Ovary (tissue), 9 donors: Measurements from ENCODE around the gene LRMDA. TPM values are rescaled to one million over a fixed set of nuclear protein-coding genes. Genes with fewer than 3 reads are reported as not detected.

Experiments
- DNase-seq, 5 donors: peaks; one replicate each; pipeline ENCODE4 v3.0.0-alpha.2; 2019 to 2020
- H3K27ac ChIP-seq, 2 donors: fragments of 200-600 bp; one replicate each; pipeline versions ENCODE4 v1.5.1 to v1.8.0; 2019 to 2022
- H3K27me3 ChIP-seq: fragments of 200-600 bp; one replicate; pipeline ENCODE4 v1.8.0; 2022
- H3K36me3 ChIP-seq: fragments of 200-600 bp; sonication (generic); one replicate; pipeline ENCODE4 v1.5.1; 2019
- H3K4me1 ChIP-seq: one replicate; pipeline ENCODE4 v1.8.1; 2013; ENCODE audit warnings: mild to moderate bottlenecking, moderate library complexity; ENCODE audit not compliant: insufficient read depth
- H3K4me3 ChIP-seq: fragments of 200-600 bp; sonication (generic); one replicate; pipeline ENCODE4 v1.5.1; 2017
- H3K9me3 ChIP-seq, 2 donors: fragments of 200-600 bp in 1 of 2; sonication (generic) in 1 of 2; one replicate each; pipeline versions ENCODE4 v1.5.1 to v1.8.1; 2013 to 2019; ENCODE audit warnings: mild to moderate bottlenecking in 1 of 2, moderate library complexity in 1 of 2
- EP300 ChIP-seq: sonication (generic); formaldehyde crosslinking; IDR thresholded peaks from one replicate; pipeline ENCODE4 v1.6.1; 2017; ENCODE audit warnings: antibody characterized with exemption
- POLR2A ChIP-seq: fragments of 450-650 bp; IDR thresholded peaks from one replicate; pipeline ENCODE4 v1.6.1; 2017; ENCODE audit warnings: antibody characterized with exemption, mild to moderate bottlenecking, moderate library complexity
- WGBS, 3 donors: extraction: QIAGEN DNeasy Blood & Tissue Kit in 1 of 3; methylation state at CpG; one replicate each; pipeline versions ENCODE4 v1.1.5 to v1.1.7; 2013 to 2017; 5-methylcytosine and 5-hydroxymethylcytosine counted together
- intact Hi-C, 4 donors: fragments of 100-400 bp; cut with DNase I; formaldehyde crosslinking; loops; one replicate each; pipeline versions ENCODE4 v1.11.0 to v1.15.1; 2022 to 2023
- polyA plus RNA-seq, 2 donors: library from polyadenylated mRNA; stranded (reverse); fragments of 200-250 nt in 1 of 2; fragments of 350-450 nt in 1 of 2; fragmentation: Illumina TruSeq in 1 of 2; extraction: RNeasy Lipid Tissue Mini Kit (QIAGEN cat#74804) in 1 of 2; gene quantifications; one replicate each; pipeline ENCODE4 v1.2.3, GENCODE V29; 2013 to 2014
- total RNA-seq, 7 donors: library from RNA; depleted of rRNA in 2 of 7; stranded (reverse); fragments of >200 nt in 2 of 7; fragmentation: NEBNext Ultra II Directional in 3 of 7; extraction: Animal tissue kit (Norgen Biotek cat#: 25700) in 3 of 7; gene quantifications; one replicate each; pipeline versions ENCODE4 v1.1.0 to v1.2.4, GENCODE V29; 2016 to 2023
- TF ChIP-seq, protein P1 (sequence below), 3 donors: fragments of 450-650 bp in 2 of 3; fragments of 200-600 bp in 1 of 3; IDR thresholded peaks; one replicate each; pipeline versions ENCODE4 v1.5.1 to v1.8.0; 2016 to 2022; ENCODE audit warnings: antibody characterized with exemption in 3 of 3, mild to moderate bottlenecking in 1 of 3
- donor health status: DM: no; HTN: no; CAD: no; lungs with moderate emphysema.
- donor health status: DM: no; HTN: no; CAD: no.
- donor health status: Bipolar disorder and iron deficiency.
- donor health status: DM: yes; HTN: yes; CAD: no.
- donor health status: DM: no; HTN: no; CAD: no.
- donor health status: DM: yes; HTN: yes; CAD: no.

The LRMDA gene
- total and polyA plus RNA-seq, 9 donors = 14.8 to 30.7 (median 22.9) TPM

DNA sequence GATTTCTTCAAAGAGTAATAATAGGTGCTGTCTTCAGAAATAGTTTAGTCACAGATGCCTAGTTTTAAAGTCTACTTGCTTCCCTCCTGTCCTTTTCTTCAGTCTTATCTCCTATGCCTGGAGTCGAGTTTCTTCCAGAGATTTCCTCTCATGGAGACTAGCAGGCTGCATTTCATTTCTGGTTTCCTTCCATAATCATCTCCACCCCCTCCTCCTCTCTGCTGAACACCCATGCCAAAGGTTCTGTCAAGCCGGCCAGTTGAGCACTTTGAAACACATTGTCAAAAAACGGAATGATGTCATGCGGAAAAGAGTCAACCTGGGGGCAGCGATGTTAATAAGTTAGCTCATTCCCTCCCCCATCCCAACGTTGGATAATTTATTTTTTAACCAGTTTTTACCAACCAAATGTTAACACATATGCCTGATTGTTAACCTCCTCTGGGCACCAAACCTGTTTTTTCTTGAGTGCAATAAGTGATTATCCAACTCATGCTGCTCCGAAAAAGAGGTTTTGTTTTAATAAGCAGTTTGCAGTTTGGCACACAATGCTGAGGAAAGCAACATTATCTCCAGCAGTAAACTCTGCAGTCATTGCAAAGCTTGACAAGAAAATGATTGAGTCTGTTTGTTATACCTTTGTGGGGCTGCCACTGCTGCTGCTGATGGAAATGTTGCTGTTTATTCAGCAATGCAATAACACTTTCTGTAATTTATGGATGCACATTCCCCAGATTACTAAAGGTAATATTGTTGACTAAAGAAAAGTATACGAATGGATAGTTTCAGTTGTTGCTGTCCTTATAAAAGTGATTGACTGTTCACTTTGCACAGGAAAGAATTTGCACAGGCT lies 161.6 kb downstream of the LRMDA start:
- H3K27me3 ChIP-seq = no peaks in the 10 kb centered on the region
- intact Hi-C loops = no loop called here
- H3K36me3 ChIP-seq = no peaks in the 10 kb centered on the region
- no peaks in the 10 kb centered on the region for H3K9me3 ChIP-seq
- H3K27ac ChIP-seq = no peak overlapping the region
- 38 to 56% (median 47%) methylated on average over 8 of the region's 8 CpGs for WGBS, 3 donors
- TF ChIP-seq, protein P1, sequence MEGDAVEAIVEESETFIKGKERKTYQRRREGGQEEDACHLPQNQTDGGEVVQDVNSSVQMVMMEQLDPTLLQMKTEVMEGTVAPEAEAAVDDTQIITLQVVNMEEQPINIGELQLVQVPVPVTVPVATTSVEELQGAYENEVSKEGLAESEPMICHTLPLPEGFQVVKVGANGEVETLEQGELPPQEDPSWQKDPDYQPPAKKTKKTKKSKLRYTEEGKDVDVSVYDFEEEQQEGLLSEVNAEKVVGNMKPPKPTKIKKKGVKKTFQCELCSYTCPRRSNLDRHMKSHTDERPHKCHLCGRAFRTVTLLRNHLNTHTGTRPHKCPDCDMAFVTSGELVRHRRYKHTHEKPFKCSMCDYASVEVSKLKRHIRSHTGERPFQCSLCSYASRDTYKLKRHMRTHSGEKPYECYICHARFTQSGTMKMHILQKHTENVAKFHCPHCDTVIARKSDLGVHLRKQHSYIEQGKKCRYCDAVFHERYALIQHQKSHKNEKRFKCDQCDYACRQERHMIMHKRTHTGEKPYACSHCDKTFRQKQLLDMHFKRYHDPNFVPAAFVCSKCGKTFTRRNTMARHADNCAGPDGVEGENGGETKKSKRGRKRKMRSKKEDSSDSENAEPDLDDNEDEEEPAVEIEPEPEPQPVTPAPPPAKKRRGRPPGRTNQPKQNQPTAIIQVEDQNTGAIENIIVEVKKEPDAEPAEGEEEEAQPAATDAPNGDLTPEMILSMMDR (IDR thresholded peaks at IDR 0.05) = no peak
- no peak for TF ChIP-seq EP300
- no peak for TF ChIP-seq POLR2A
- no peaks in the 10 kb centered on the region for H3K4me1 ChIP-seq
- no peak for DNase-seq
- H3K4me3 ChIP-seq = no peak overlapping the region

DNA sequence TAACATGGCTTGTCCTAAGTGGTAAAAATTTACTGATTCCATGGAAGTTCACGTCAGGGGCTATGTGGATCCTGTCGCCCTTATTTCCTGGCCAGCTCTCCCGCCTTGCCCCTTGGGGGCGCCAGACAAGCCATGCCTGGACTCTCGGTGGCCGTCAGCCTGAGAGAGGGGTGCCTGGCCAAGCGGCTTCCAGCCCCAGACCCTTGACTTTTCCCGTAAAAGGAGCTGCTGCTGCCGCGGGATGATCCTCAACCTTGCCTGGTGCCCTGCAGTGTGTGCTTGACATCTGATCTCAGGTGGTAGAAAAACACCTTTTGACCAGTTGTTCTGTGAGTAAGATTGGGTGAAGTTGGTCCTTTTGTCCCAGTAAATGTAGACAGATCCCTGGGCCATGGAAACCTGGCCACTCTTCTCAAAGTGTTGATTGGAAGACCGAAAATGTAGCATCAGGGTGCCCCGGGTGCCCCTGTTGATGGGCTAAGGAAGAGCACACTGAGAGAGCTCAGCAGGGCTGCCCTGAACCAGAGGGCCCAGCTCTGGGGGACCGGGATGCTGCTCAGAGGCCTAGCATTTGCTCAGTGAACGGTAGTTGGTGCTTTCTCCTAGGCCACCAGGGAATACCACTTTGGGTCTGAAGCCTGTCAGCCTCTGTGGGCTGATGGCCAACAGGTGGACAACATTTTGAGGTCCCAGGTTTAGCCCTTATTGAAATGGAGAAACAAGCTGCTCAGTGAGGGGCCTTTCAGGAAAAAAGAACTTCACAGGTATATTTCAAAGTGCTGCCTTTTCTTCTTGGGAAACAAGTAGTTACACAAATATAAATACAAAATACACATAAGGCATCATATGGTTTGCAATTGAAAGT lies 162.5 kb downstream of the LRMDA start:
- Histone ChIP-seq H3K27ac (no peak overlapping the region), H3K4me3 (no peak overlapping the region), H3K36me3 (no peaks in the 10 kb centered on the region), H3K27me3 (no peaks in the 10 kb centered on the region), H3K9me3 (no peaks in the 10 kb centered on the region), H3K4me1 (no peaks in the 10 kb centered on the region)
- DNase-seq = no peak
- TF ChIP-seq EP300 = no peak
- TF ChIP-seq, protein P1 (IDR thresholded peaks at IDR 0.05) = no peak
- no peak for TF ChIP-seq POLR2A
- WGBS, 3 donors = 91 to 93% (median 92%) methylated on average over 14 of the region's 14 CpGs
- intact Hi-C loops = no loop called here

DNA sequence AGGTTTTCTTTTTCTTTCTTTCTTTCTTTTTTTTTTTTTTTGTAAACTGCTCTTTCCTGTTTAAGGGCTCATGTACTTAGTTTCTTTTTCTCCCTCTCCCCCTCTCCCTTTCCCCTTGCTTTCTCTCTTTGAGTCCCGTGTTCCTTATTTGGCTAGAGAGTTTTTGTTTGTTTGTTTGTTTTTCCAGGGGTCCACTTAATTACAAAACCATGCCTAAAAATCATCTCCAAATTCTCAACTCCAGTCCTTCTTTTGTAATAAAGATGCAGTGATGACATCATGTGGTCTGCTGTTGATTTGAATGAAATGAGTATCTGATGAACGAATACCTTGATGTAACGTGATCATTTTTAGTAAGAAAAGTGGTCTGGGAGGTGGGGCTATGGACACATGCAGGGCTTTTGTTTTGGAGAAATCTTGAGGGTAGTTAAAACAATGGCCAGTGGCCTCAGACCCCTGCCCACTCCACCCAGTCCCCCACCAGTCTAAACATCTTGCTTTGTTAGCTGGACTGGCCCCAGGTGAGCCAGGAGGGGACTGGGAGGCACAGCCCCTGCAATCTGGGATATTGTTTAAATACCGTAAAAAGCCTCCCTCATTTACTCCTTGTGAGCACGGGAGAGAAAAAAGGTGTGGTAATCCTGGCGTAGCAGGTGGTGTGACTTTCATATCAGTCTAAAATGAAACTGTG lies 165.7 kb downstream of the LRMDA start:
- WGBS, 3 donors = 85 to 88% (median 88%) methylated on average over 6 of the region's 6 CpGs

More for the DNA sequence above, 165.7 kb downstream of the LRMDA start:
- TF ChIP-seq EP300 (no peak), POLR2A (no peak)
- TF ChIP-seq, protein P1 (IDR thresholded peaks at IDR 0.05) = no peak
- H3K36me3 ChIP-seq = no peaks in the 10 kb centered on the region
- peaks cover 8% of the 10 kb centered on the region for H3K4me1 ChIP-seq
- H3K27ac ChIP-seq = no peak overlapping the region
- no peaks in the 10 kb centered on the region for H3K27me3 ChIP-seq
- intact Hi-C loops = no loop called here
- H3K9me3 ChIP-seq = no peaks in the 10 kb centered on the region
- no peak overlapping the region for H3K4me3 ChIP-seq
- DNase-seq = no peak
